Ishikawa (cell line): ENCODE measurements around the gene NCK2.

ENCODE experiments used
- CEBPB ChIP-seq: IDR thresholded peaks from 2 replicates; pipeline ENCODE4 v1.6.1; 2012
- CREB1 ChIP-seq: IDR thresholded peaks from 2 replicates; pipeline ENCODE4 v1.6.1; 2012; ENCODE audit warnings: low read depth
- EGR1 ChIP-seq: IDR thresholded peaks from 2 replicates; pipeline ENCODE4 v1.6.1; 2012
- EP300 ChIP-seq: IDR thresholded peaks from 2 replicates; pipeline ENCODE4 v1.6.1; 2012; ENCODE audit warnings: borderline replicate concordance
- FOXM1 ChIP-seq: IDR thresholded peaks from 2 replicates; pipeline ENCODE4 v1.6.1; 2012; ENCODE audit warnings: low read depth, borderline replicate concordance
- NFIC ChIP-seq: IDR thresholded peaks from 2 replicates; pipeline ENCODE4 v1.6.1; 2012
- RAD21 ChIP-seq: IDR thresholded peaks from 2 replicates; pipeline ENCODE4 v1.6.1; 2012; ENCODE audit warnings: low read depth
- TAF1 ChIP-seq: IDR thresholded peaks from 2 replicates; pipeline ENCODE4 v1.6.1; 2012; ENCODE audit warnings: low read depth, mild to moderate bottlenecking
- TCF12 ChIP-seq: IDR thresholded peaks from 2 replicates; pipeline ENCODE4 v1.6.1; 2012; ENCODE audit warnings: low read depth
- TEAD4 ChIP-seq: IDR thresholded peaks from 2 replicates; pipeline ENCODE4 v1.6.1; 2012
- YY1 ChIP-seq: IDR thresholded peaks from 2 replicates; pipeline ENCODE4 v1.6.1; 2012; ENCODE audit warnings: low read depth
- TF ChIP-seq, protein P1 (sequence below): IDR thresholded peaks from 2 replicates; pipeline ENCODE4 v1.6.1; 2012; ENCODE audit warnings: low read depth, mild to moderate bottlenecking
- TF ChIP-seq, protein P2 (sequence below): IDR thresholded peaks from 2 replicates; pipeline ENCODE4 v1.6.1; 2012
- TF ChIP-seq, protein P3 (sequence below): IDR thresholded peaks from 2 replicates; pipeline ENCODE4 v1.6.1; 2012

DNA sequence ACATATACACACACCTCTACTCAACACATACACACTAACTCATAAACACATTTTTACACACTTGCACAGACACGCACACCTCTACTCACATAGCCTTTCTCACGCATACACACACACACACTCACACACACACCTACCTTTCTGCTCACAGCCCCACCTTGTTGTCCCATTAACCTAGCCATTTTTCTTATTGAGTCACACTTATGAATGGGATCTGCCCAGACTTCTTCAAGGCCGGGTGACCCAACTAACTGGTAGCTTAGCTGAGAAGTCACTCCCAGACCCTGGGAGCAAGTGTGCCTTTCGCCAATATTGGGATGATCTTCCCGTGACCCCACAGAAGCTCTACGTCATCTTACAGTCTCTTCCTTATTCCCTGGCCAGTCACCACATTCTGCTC is 192.2 kb downstream of the NCK2 start:
- TF ChIP-seq TEAD4 (no peak), CEBPB (no peak), EP300 (no peak), YY1 (no peak), TCF12 (no peak), NFIC (no peak), FOXM1 (no peak), TAF1 (no peak), RAD21 (no peak), EGR1 (no peak), CREB1 (no peak)
- TF ChIP-seq, protein P1, sequence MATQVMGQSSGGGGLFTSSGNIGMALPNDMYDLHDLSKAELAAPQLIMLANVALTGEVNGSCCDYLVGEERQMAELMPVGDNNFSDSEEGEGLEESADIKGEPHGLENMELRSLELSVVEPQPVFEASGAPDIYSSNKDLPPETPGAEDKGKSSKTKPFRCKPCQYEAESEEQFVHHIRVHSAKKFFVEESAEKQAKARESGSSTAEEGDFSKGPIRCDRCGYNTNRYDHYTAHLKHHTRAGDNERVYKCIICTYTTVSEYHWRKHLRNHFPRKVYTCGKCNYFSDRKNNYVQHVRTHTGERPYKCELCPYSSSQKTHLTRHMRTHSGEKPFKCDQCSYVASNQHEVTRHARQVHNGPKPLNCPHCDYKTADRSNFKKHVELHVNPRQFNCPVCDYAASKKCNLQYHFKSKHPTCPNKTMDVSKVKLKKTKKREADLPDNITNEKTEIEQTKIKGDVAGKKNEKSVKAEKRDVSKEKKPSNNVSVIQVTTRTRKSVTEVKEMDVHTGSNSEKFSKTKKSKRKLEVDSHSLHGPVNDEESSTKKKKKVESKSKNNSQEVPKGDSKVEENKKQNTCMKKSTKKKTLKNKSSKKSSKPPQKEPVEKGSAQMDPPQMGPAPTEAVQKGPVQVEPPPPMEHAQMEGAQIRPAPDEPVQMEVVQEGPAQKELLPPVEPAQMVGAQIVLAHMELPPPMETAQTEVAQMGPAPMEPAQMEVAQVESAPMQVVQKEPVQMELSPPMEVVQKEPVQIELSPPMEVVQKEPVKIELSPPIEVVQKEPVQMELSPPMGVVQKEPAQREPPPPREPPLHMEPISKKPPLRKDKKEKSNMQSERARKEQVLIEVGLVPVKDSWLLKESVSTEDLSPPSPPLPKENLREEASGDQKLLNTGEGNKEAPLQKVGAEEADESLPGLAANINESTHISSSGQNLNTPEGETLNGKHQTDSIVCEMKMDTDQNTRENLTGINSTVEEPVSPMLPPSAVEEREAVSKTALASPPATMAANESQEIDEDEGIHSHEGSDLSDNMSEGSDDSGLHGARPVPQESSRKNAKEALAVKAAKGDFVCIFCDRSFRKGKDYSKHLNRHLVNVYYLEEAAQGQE, result no peak
- TF ChIP-seq, protein P2, sequence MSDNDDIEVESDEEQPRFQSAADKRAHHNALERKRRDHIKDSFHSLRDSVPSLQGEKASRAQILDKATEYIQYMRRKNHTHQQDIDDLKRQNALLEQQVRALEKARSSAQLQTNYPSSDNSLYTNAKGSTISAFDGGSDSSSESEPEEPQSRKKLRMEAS, result no peak
- TF ChIP-seq, protein P3, sequence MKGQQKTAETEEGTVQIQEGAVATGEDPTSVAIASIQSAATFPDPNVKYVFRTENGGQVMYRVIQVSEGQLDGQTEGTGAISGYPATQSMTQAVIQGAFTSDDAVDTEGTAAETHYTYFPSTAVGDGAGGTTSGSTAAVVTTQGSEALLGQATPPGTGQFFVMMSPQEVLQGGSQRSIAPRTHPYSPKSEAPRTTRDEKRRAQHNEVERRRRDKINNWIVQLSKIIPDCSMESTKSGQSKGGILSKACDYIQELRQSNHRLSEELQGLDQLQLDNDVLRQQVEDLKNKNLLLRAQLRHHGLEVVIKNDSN, result no peak
